KMS-11 (cell line): ENCODE measurements around the gene FNDC10.

Source experiments
- H2AFZ ChIP-seq: fragments of 200-600 bp; sonication (generic); 2 replicates; pipeline ENCODE4 v1.6.1; 2016; ENCODE audit warnings: antibody characterized with exemption, mixed run types, low read depth
- H3K27ac ChIP-seq: fragments of 200-600 bp; sonication (generic); 2 replicates; pipeline ENCODE4 v1.6.1; 2016; ENCODE audit warnings: mild to moderate bottlenecking, mixed run types
- H3K27me3 ChIP-seq: fragments of 200-600 bp; sonication (generic); 2 replicates; pipeline ENCODE4 v1.6.1; 2017; ENCODE audit warnings: mild to moderate bottlenecking, low read depth, mixed run types, moderate library complexity; ENCODE audit not compliant: insufficient read depth
- H3K36me3 ChIP-seq: fragments of 200-600 bp; sonication (generic); 2 replicates; pipeline ENCODE4 v1.6.1; 2017; ENCODE audit warnings: mild to moderate bottlenecking, mixed run types; ENCODE audit not compliant: insufficient read depth
- H3K4me1 ChIP-seq: fragments of 200-600 bp; sonication (generic); 2 replicates; pipeline ENCODE4 v1.6.1; 2016; ENCODE audit warnings: mild to moderate bottlenecking, low read depth, mixed run types; ENCODE audit not compliant: poor library complexity, severe bottlenecking
- H3K4me2 ChIP-seq: fragments of 200-600 bp; sonication (generic); 2 replicates; pipeline ENCODE4 v1.7.0; 2016; ENCODE audit warnings: mild to moderate bottlenecking, mixed run types
- H3K4me3 ChIP-seq: fragments of 200-600 bp; sonication (generic); IDR thresholded peaks from 2 replicates; pipeline ENCODE4 v1.6.1; 2017; ENCODE audit warnings: low read depth, low read length, mixed read lengths; ENCODE audit not compliant: insufficient read depth
- H3K79me2 ChIP-seq: fragments of 200-600 bp; sonication (generic); 2 replicates; pipeline ENCODE4 v1.6.1; 2016; ENCODE audit warnings: low read depth, mixed run types; ENCODE audit not compliant: insufficient read depth
- H3K9ac ChIP-seq: fragments of 200-600 bp; sonication (generic); 2 replicates; pipeline ENCODE4 v1.6.1; 2016; ENCODE audit warnings: mild to moderate bottlenecking, mixed run types
- H4K20me1 ChIP-seq: fragments of 200-600 bp; sonication (generic); 2 replicates; pipeline ENCODE4 v1.6.1; 2016; ENCODE audit warnings: mild to moderate bottlenecking, mixed run types; ENCODE audit not compliant: insufficient read depth
- TF ChIP-seq, protein P1 (sequence below): fragments of 200-600 bp; sonication (generic); conservative IDR thresholded peaks from 2 replicates; pipeline ENCODE4 v1.6.1; 2017; ENCODE audit warnings: low read depth, mild to moderate bottlenecking, antibody characterized with exemption, low read length, moderate library complexity, mixed read lengths

The FNDC10 gene

DNA sequence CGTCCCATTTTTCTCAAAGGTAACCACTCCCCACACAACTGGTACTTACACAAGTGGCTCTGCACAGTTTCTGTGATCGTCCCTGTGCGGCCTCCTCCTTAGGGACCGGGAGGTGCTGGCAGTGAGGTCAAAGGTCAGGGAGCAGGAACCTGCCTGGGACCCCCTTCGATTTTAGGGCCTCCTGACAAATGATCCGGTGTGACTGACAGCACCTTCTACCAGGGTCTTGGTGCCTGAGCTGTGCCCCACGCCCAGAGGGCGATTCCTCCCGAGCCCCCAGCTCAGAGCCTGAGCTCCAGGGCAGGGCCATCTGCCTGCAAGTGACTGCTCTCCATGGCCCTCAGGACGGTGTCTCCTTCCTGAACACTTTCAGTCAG lies 47.7 kb downstream of the FNDC10 start:
- H3K4me3 ChIP-seq: no peak overlapping the region
- no peak overlapping the region for H3K27ac ChIP-seq
- peaks cover 12% of the 10 kb centered on the region; the same call in 1 of the 2 replicates for H3K79me2 ChIP-seq
- no peak overlapping the region for H3K4me2 ChIP-seq
- H4K20me1 ChIP-seq: 0 out of 2 replicates have a peak, but pooled peaks cover 8% of the 10 kb centered on the region
- no peaks in the 10 kb centered on the region for H3K36me3 ChIP-seq
- TF ChIP-seq, protein P1, sequence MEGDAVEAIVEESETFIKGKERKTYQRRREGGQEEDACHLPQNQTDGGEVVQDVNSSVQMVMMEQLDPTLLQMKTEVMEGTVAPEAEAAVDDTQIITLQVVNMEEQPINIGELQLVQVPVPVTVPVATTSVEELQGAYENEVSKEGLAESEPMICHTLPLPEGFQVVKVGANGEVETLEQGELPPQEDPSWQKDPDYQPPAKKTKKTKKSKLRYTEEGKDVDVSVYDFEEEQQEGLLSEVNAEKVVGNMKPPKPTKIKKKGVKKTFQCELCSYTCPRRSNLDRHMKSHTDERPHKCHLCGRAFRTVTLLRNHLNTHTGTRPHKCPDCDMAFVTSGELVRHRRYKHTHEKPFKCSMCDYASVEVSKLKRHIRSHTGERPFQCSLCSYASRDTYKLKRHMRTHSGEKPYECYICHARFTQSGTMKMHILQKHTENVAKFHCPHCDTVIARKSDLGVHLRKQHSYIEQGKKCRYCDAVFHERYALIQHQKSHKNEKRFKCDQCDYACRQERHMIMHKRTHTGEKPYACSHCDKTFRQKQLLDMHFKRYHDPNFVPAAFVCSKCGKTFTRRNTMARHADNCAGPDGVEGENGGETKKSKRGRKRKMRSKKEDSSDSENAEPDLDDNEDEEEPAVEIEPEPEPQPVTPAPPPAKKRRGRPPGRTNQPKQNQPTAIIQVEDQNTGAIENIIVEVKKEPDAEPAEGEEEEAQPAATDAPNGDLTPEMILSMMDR: no peak
- H3K9ac ChIP-seq: no peak overlapping the region
- H3K4me1 ChIP-seq: no peaks in the 10 kb centered on the region
- no peak overlapping the region for H2AFZ ChIP-seq
- no peaks in the 10 kb centered on the region for H3K27me3 ChIP-seq

DNA sequence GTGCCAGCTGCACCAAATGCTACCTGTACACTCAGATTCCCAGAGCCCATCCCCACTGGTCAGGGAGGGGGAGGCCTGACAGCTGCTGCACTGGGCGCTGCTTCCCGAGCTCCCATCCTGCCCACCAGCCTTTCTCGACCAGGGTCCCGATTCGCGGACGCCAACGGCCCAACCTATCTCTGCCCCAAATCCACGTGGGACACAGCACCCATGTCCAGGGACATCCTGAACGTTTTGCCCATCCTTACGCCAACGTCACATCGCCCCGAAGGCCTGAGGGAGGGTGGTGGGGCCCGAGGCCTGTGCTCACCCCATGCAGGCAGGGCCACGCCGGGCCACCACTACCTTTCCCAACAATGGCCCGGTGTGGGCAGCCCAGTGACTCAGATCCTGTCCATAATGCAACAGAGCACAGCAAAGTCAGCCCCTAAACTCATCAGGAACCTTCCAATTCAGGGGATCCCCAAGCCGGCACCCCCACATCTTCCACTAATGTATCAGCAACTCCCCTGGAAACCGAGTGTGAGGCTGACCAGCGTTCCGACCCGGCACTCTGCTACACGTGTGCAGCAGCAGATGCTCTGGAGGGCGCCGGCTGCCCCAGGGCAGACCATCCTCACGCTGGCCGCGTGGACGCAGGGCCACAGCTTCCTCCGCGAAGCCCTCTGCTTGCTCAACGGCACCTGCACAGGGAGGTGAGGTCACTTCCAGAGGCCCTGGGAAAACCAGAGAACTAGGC lies 48.2 kb downstream of the FNDC10 start:
- peaks cover 12% of the 10 kb centered on the region; the same call in 1 of the 2 replicates for H3K79me2 ChIP-seq
- no peak overlapping the region for H3K9ac ChIP-seq
- no peak overlapping the region for H3K27ac ChIP-seq
- no peaks in the 10 kb centered on the region for H3K36me3 ChIP-seq
- no peak overlapping the region for H3K4me2 ChIP-seq
- TF ChIP-seq, protein P1: no peak
- H3K27me3 ChIP-seq: no peaks in the 10 kb centered on the region
- 0 out of 2 replicates have a peak, but pooled peaks cover 8% of the 10 kb centered on the region for H4K20me1 ChIP-seq
- no peaks in the 10 kb centered on the region for H3K4me1 ChIP-seq
- H2AFZ ChIP-seq: no peak overlapping the region
- H3K4me3 ChIP-seq: no peak overlapping the region

DNA sequence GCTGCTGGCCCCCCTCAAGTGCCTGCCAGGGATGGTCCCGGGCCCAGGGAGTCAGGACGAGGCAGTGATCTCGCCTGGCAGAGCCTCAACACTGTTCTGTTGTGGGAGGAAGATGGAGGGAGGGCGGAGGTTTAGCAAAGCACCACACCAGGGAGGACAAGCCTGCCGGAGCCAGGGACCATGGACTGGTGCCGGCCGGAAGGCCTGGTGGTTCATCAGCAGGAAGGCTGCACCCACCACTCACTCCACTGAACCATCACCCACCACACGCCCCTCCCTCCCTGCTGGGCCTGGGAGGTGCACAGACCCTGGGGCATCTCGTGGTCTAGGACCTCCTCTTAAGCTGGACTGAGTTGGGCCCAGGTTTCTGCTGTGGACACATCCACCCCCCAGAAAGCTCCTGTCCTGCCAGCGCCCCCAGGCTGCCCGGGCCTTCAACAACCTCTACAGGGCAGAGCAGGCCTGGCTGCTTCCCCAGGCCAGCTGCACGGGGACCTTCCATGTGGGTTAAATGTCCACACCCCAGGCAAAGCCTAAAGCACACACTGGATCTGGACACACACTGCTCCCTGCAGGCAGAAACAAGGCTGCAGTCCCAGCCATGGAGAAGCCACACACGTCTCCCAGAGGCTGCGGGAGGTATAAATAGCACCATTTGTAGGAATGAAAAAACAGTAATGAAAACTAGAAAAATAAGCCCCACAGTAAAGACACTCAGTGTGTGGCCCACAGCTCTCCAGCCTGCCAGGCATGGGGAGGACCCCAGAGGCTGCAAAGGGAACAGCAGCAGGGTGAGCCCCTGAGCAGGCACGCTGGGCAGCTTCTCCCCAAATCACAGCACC lies 49.1 kb downstream of the FNDC10 start:
- H3K9ac ChIP-seq: no peak overlapping the region
- no peaks in the 10 kb centered on the region for H3K4me1 ChIP-seq
- 0 out of 2 replicates have a peak, but pooled peaks cover 8% of the 10 kb centered on the region for H4K20me1 ChIP-seq
- H3K27ac ChIP-seq: no peak overlapping the region
- H3K4me2 ChIP-seq: no peak overlapping the region
- H3K79me2 ChIP-seq: peaks cover 12% of the 10 kb centered on the region; the same call in 1 of the 2 replicates
- no peak overlapping the region for H3K4me3 ChIP-seq
- no peaks in the 10 kb centered on the region for H3K27me3 ChIP-seq
- H2AFZ ChIP-seq: no peak overlapping the region
- TF ChIP-seq, protein P1: peak; percentile 39; the same call in 1 of the 2 replicates
- H3K36me3 ChIP-seq: no peaks in the 10 kb centered on the region

DNA sequence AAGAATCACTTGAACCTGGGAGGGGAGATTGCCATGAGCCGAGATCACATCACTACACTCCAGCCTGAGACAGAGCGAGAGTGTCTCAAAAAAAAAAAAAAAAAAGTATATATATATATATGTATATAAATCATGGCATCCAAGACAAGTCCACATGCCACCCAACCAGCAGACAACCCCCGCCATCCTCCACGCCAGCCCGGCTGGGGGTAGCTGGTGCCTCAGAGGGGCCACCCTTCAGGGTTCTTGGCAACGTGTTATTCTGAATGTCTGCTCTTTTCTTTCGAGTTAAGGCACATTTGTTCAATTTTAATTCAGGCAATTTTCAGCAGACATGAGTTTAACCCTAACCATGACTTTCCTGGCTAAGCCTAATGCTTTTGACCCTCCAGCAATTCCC lies 49.8 kb downstream of the FNDC10 start:
- H3K4me1 ChIP-seq: no peaks in the 10 kb centered on the region
- no peak overlapping the region for H3K4me3 ChIP-seq
- TF ChIP-seq, protein P1: no peak
- H4K20me1 ChIP-seq: 0 out of 2 replicates have a peak, but pooled peaks cover 8% of the 10 kb centered on the region
- H3K79me2 ChIP-seq: peaks cover 12% of the 10 kb centered on the region; the same call in 1 of the 2 replicates
- no peaks in the 10 kb centered on the region for H3K36me3 ChIP-seq
- H3K4me2 ChIP-seq: no peak overlapping the region
- H3K27me3 ChIP-seq: no peaks in the 10 kb centered on the region
- H2AFZ ChIP-seq: no peak overlapping the region
- H3K9ac ChIP-seq: no peak overlapping the region
- H3K27ac ChIP-seq: no peak overlapping the region
